ACHN (cell line): ENCODE results near the gene LRIT2.

ENCODE experiments used
- DNase-seq: peaks from one replicate; pipeline ENCODE4 v3.0.0-alpha.2; 2015
- in situ Hi-C: cut with HindIII; loops from 2 replicates; pipeline ENCODE4 v1.10.0; 2017; ENCODE audit warnings: low sequenced_read_pairs, low pct_ligation_motif_present, low pct_unique_long_range_greater_than_20kb

LRIT2 gene, protein sequence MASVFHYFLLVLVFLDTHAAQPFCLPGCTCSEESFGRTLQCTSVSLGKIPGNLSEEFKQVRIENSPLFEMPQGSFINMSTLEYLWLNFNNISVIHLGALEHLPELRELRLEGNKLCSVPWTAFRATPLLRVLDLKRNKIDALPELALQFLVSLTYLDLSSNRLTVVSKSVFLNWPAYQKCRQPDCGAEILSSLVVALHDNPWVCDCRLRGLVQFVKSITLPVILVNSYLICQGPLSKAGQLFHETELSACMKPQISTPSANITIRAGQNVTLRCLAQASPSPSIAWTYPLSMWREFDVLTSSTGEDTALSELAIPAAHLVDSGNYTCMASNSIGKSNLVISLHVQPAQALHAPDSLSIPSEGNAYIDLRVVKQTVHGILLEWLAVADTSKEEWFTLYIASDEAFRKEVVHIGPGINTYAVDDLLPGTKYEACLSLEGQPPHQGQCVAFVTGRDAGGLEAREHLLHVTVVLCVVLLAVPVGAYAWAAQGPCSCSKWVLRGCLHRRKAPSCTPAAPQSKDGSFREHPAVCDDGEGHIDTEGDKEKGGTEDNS

DNA sequence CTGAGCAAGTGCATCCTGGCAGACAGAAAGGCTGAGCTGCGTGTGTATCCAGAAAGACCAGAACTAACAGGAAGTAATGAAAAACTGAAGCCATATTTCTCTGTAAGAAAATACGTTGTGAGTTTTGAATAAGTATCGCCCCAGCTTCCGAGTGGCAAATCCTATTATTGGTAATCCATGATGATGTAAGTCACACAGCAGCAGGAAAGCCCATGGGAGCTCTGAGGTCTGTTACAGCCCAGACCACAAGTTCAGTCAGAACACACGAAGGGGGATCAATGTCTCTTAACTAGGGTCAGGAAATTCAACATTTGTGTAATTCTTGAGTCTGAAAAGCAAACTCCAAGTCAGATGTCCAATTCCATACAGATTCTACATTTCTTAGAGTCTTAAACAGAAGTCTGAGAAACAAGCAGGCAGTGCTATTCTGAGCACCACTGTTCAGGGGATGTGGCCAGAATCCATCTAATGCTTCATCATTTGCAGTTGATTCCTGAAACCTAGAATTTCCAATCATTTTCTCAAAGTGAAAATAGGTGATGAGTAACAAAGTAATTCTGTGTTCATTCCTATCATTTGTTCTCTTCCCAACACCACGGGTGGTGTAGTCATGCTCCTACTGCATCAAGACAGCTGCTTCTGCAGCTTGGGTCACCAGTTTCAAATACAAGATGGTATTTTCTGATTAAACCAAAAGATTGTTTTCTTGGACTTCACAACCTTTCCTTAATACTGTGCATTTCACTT, at the start of gene LRIT2:
LRIT2 (minus strand) TSS at position 118 of the 747 bp plus-strand sequence; CDS start at position 94, 24 bp downstream.
- in situ Hi-C loops, result no loop called here

DNA sequence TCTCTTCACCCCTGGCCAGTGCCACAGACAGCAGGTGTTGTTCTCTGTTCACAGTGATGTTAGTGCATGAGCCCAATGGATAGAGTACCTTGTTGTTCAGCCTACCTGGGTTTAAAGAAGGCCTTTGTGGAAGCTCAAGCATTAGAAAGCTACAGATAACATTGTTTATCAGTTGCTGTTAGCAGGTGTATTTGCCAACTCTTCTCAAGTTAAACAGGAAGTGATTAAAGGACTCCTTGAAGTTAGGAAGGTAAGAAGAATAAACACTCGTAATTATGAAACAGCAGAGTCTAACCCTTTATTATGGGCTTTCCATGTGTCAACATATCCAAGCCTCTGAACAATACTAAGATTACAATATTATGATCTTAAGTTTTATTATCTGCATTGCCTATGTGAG, 45.4 kb upstream of the LRIT2 start:
- in situ Hi-C loops, result no loop called here
- DNase-seq, result no peak

More for the DNA sequence above, at the start of gene LRIT2:
- no peak for DNase-seq

DNA sequence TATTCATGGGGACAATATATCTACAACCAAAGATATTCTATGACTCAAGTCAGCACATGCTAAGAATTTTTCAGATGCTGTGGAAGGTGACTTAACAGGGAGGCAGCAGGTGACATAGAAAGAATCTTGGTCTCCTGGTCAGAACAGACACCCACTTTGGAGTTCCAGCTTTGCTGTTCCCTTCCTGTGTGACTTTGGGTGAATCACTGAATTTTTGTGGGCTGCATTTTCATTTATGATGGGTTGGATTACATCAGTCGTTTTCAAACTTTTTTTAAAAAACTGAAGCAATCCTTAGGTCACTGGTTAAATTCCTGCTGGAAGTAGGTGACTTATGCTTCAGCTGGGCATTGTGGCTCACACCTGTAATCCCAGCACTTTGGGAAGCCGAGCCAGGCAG, 44.4 kb upstream of the LRIT2 start:
- in situ Hi-C loops, result no loop called here
- peak; percentile 74 for DNase-seq

DNA sequence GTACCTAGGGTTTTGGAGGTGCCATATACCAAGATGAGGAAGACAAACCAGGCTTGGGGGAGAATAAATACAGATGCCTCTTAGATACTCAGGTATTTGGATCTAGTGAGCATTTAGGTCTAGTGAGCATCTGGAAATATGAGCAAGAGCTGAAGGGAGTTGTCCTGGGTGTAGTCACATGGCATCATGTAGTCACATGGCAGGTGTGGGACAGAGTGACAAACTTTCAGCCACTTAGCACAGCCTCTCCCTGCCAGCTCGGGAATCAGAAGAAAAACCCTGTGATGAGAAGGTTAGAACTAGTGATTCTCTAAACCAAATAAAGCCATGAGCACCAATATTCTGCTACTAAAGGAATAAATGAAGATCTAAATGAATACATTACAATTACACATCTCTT, 43.8 kb upstream of the LRIT2 start:
- no peak for DNase-seq
- in situ Hi-C loops, result no loop called here

DNA sequence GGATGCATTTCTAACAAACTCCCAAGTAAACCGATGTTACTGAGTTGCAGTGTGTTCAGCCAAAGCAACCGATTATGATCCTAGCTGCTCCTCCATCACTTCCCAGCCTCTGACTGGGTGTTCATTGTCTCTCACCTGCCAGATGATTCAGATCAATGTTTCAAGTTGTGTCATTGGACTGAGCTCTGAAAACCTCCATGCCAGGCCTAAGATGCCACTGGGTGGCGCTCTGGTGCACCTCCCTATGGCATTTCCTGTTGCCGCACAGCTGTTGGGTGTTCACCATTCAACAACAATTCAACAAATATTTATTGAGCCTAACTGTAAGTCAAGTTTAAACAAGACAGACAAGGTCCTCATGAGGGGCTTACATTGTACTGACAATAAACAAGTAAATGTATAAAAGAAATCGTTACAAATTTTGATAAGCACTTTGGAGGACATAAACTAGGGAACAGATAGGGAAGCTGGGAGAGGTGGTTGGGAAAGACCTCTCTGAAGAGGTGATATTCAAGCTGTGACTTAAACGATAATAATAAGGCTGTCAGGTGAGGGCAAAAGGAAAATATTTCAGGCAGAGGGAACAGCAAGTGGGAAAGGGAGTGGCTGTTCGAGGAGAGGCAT, 42.3 kb upstream of the LRIT2 start:
- peak; percentile 63 for DNase-seq
- in situ Hi-C loops, result no loop called here

DNA sequence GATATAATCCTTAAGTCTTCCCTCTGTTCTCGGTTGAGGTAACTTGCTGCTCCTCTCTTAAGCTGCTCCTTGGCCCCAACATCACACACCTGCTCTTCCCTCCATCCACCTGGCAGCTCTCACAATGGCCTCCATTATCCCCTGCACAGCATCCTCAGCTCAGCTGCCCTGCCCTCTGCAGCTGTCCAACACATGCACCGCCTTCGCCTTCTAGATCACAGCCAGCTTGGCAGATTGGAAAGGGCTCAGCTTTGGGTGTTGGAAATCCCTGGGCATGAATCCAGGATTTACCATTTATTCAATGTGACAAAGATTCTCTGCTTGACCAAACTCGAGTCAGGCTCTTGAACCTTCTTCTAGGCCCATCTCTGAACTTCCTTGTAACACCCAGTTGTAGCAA, 40.1 kb upstream of the LRIT2 start:
- in situ Hi-C loops, result no loop called here

DNA sequence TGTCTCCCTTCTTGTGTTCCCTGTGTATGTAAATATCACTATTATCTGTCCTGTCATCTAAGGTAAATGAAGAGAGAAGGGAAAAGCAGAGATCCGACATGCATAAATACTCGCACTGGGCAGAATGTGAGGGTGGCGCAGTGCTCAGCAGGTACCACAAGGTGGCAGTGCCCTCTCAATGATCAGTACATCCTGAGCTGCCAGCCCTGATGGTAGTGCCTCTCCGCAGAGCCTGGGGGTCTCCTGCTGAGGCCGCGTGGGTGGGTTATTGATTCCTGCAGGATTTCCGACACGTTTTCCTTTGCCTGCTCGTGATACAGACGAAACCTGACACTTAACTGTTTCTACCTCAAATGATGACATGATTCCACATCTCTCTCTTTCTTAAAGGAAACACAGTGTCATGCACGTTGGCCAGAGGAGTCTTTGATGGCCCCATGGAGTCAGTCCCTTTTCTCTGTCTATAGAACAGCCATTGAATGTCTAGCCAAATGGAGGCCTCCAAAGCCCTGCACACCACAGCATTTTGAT, 39.3 kb upstream of the LRIT2 start:
- peak; percentile 63 for DNase-seq
- in situ Hi-C loops, result no loop called here

More for the DNA sequence above, 40.1 kb upstream of the LRIT2 start:
- DNase-seq, result no peak

DNA sequence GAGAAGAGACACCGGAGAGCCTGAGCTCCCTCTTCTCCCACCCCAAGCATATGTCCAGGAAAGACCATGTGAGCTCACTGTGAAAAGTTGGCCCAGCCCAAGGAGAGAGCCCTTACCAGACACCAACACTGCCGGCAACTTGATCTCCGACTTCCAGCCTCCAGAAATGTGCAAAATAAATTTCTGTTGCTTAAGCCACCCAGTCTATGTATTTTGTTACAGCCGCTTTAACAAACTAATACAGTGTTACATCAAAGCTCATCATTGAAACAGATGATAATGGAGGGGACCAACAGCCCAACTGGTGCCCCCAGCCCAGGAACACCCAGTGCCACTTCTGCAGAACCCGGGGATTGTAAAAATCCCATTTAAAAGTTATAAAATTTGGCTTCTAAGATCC, 38.4 kb upstream of the LRIT2 start:
- in situ Hi-C loops, result no loop called here
- no peak for DNase-seq

DNA sequence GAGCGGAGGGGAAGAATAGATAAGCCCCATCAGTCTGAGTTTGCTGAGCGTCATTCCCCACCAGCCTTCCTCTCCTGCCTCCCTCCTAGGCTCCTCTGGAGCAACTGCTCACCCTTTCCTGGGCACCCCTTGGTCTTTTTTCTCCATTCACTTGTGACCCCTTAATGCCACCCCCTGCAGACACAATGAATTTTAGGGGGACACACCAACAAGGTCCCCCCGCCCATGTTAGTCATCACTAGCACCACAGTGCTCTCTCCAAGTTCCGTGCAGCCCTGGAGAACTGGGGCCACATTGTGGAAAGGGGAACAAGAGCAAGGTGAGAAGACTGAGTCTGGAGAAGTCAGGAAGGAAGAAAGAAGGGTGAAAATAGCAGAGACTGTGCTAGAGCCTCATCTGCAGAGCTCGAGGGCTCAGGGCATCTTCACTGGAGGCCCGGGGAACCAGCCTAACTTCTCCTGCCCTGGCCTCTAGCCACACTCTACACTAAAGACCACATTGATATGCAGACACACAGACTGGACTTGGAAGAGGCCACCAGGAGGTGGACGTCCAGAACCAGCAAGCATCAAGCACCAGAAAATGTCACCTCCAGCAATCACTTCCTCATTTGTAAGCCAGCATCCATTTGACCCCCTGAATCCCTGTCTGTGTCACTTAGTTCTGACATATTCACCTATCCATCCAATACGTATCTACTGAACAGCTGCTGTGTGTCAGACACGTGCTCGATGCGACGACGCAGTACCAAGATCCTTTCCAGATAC, 37.0 kb upstream of the LRIT2 start:
- DNase-seq, result no peak
- in situ Hi-C loops, result no loop called here

DNA sequence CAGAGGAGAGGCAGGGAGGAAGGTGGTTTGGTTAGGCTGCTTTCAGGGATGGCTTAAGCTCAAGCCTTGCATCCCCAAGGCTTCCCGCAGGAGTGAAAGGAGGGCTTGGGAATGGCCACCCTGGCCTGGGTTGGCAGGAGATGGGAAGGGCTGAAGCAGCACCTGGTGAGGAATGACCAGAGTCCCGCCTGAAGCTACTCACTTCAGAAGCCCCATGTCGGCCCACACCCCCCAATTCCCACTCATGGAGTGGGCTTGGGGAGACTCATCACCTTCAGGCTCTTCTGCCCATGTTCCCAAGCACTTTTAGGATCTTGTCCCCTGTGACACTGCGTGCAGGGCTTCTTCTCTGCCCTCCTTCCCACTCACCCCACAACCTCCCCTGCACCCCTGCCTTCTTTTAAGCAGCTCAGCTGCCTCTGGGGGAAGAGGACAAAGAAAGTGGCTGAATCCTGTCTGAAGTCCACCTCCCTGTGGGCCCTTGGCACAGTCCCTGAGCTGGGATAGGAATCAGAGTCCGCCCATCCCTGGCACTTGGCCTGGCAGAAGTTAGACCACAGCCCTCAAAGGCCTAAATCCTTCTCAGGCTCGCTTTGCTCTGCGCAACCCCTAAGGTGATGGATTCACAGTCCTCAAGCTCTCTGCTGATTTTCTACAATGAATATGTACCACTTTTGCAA, 36.0 kb upstream of the LRIT2 start:
- DNase-seq, result no peak
- in situ Hi-C loops, result no loop called here

DNA sequence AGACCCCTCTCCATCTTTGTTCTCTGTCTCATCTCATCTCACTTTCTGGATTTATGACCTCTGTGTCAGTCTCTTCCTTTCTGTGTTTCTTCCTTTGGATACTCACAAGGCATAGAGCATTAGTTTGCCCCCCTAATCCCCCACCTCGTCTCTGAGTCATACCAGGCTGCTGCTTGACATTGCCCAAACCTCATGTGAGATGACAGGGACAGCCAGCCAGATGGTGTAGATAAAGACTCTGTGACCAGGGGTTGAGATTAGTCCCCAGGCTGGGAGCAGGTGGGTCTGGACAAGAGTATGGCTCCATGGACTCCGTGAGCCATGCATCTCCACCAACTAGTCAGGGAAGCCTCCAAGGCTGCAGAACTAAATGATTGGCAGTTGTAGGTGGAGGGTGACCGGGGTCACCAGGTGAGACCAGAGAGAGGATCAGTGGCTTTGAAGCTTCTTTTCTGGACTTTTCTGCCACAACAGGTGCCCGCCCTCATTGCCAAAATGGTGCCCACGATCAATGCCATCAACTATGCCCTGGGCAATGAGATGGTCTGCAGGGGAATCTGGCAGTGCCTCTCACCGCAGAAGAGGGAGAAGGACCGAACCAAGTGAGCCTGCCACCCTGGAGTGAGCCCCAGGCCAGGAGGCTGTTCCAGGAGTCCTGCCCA, 32.8 kb upstream of the LRIT2 start:
- in situ Hi-C loops, result no loop called here
- no peak for DNase-seq

DNA sequence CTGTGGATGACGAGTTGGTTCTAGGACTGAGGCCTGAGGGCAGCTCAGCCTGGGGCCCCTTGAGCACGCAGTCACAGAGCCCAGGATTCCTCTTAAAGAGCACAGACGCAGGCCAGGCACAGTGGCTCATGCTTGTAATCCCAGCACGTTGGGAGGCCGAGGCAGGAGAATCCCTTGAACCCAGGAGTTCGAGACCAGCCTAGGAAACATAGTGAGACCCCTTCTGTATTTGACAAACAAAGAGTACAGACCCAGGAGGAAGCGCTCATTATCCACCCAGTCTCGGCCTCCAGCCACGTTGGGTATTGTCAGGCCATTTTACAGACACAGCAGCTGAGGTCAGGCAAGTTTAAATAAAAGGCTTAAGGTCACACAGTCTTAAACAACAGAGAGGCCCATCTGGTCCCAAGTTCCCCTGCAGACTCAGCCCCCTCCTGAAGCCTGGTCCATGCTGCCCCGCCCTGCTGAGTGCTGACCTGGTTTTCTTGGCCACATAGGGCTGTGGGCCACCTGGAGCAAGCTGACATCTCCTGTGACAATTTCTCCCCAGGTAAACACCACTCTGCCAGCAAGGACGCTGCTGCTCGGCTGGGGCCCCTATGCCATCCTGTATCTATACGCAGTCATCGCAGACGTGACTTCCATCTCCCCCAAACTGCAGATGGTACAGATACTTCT, 32.1 kb upstream of the LRIT2 start:
- in situ Hi-C loops, result no loop called here
- no peak for DNase-seq

DNA sequence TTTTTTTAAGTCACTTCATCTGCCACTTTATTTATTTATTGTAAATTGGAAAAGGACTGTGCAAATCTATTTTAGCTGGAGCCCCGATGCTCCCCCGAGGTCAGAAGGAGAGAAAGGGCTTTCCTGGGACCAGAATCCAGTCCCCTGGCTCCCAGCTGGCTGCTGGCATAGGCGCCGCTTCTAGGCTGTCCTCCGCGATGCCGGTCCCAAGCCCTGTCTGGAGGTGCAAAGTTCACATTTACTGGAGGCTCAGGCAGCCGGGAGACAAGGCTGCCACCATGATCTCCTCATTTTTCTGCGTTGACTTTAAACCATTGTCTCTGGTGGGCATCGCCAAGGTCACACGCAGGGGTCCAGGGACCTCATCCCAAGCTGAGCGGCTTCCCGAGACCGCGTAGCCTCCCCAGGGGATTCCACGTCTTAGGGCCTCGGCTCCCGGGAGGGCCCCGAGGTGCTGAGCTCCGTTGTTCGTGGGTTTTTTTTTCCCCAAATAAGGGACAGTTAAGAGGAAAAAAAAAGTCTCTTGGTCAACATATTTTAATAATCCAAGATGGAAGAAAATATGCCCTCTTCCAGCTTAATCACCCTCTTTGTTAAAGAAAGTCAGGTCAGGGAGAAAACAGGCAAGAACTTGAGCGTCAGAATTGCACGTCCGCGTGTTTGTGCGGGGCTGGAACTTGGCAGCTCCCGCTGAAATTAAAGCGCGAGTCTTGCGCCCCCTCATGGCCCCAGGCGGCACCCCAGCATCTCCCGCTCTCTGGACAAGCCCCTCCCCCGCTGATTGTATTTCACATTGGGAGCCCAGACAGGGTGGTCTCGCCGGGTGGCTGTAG, 31.4 kb upstream of the LRIT2 start:
- in situ Hi-C loops, result no loop called here
- DNase-seq, result no peak

DNA sequence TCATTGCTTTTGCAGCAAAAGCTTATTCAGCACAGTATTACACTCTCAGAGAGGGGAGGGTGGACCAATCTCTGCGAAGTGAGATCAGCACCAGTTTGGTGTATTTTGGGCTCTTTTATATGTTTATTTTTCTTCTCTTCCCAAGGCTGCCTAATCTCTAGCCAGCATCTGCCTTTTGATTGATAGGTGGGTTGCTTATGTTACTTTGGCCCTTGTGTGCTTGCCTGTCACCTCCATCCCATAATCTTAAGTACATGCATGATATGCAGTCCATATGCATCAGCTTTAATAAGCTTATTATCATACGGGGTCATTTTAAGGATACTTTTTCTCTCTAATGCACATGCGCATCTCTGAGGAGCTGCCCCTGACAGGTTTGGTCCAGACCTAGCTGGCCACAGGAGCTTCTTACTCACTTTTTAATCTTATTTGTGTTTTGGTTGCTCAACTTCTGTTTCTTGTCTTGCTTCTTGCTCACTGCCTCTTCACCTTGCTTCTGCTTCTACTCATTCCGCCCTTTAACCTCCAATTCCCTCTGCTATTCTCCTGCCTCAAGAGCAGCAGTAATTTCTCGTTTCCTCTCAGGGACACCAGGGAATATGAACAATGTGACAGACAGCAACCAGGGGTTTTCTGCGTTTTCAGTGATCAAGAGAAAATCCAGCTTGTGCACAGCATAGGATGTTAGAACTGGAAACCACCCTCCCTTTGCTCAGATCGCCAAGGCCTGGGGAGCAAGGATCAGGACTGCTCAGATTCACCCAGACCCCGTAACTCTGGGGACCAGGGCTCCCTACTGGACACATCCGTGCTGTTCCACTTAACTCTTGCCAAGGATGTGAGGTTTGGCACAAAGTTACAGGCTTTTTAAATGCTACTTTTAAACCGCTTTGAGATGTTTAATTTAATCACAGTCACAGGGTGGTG, 29.5 kb upstream of the LRIT2 start:
- no peak for DNase-seq
- in situ Hi-C loops, result no loop called here

DNA sequence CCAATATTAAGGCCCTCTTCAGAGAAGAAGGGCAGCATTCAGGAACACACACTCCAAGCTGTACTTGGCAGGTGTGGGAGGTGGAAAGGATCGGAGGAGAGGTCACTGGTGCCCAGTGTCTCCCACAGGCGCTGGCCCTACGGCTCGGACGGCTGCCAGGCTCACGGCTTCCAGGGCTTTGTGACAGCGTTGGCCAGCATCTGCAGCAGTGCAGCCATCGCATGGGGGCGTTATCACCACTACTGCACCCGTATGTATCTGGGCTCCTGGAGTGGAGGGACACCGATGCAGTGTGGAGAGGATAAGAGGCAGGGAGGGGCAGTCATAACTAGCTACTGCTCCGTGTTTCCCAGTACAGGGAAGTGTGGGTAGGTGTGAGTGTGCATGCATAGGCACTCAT, 23.4 kb upstream of the LRIT2 start:
- in situ Hi-C loops, result no loop called here
- no peak for DNase-seq
